ENCODE measurements around the gene C1orf35.

The C1orf35 gene

DNA sequence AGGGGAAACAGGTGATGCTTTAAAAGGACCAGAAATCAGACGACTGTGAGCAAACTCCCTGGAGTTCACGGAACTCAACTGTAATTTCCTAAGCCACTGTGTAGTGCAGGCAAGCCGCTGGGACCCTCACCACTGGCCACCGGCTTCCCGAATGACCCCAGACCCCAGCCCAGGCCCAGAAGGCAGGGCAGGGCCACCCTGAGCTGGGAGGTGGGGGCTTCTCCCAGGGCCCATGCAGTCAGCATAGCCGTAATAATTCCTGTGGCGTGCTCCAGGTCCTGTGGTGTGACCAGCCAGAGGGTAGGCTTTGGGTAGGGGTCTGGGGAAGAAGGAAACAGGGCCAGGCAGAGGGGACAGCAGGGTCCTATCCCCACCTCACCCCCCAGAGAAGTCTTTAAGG is 24.1 kb downstream of the C1orf35 start:
- DNase-seq (ENCODE audit: low read depth), result no peak

- DNase-seq (ENCODE audit: low read depth), result no peak
Measured at GRCh38 chr1:228077565-228078330, 25.4 kb downstream of the C1orf35 start.

DNA sequence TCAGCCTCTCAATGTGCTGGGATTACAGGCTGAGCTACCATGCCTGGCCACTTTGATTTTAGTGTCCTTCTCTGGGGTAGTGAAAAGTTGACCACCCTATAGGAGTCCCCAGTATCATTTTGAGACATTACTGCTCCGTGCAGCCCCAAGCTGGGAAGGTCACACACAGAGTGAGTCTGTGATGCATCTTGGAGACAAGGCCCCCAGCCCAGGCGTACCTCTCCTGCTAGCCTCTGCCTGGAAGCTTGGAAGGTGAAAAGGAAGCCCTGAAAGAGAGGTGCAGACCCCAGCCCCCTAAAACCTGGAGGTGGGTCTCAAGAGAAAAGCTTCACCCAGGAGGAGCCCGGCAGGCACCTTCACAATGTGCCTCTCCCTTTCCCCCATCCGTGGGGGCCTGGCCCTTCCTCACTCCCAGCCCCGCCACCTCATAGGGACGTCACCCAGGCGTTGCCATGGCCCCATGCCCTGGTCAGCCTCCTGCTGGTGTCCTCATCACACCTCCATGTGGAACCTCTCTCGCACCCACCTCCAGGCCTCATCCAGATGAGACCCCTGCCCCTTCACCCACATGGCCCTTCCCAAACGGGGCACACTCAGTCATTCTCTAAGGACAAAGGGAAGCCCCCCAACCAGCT is 26.2 kb downstream of the C1orf35 start:
- no peak for DNase-seq (ENCODE audit: low read depth)

GRCh38 chr1:228075801-228076271 is 27.3 kb downstream of the C1orf35 start:
- DNase-seq (ENCODE audit: low read depth), result no peak

DNA sequence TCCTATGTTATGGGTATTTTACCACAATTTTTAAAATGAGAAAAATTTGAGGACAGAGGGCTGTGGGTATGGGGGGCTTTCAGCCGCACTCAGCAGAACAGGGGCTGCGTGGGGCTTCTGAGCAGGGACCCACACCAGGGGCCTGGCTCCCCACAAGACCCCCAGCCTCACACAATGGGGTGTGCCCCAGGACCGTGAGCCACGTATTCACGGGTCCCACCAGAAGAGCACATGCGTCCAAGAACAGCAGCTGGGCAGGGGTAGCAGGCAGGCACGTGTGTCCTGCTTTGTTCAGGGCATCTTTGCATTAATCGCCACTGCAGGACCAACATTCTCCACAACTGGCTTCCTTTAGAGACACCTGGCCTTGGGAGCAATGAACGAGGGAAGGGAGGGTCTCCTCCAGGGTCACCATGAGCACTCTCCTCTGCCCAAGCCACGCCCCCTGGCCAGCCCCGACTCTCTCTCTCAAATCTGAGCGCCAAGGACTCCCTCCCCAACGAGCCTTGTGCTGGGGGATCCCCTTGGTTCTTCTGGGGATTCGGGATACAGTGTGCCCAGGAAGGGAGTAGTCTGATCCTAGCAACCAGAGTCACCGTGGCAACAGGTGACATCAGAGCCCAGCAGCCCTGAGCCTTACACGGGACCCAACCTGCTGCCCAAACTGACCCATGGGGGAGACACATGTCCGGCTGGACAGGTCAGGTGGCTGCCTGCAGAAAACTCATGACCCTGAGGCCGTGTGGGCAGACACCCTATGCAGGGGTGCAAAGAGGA is 28.0 kb downstream of the C1orf35 start:
- DNase-seq (ENCODE audit: low read depth), result no peak

- no peak for DNase-seq (ENCODE audit: low read depth)
Measured at GRCh38 chr1:228073857-228074545, 29.1 kb downstream of the C1orf35 start.

- no peak for DNase-seq (ENCODE audit: low read depth)
Measured at GRCh38 chr1:228073061-228073856, 29.9 kb downstream of the C1orf35 start.

DNA sequence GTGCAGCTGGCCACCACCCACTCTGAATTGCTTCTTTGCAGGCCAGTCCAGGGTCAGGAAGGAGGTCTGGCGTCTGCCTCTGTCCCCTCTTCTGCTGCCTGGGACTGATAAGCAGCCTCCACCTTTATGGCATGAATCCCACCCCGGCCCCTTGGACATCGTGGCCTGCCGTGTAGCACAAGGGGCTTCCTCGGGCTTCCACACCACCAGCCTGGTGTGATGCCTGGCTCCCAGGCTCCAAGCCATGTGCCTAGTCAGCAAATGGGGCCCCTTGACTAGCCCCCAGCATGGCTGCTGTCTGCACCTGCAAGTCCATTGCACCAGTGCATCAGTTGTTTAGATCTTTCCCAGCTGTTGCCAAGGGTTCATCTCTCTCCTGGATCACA is 30.5 kb downstream of the C1orf35 start:
- DNase-seq (ENCODE audit: low read depth), result no peak

GRCh38 chr1:228071839-228072657 is 31.1 kb downstream of the C1orf35 start:
- DNase-seq (ENCODE audit: low read depth), result no peak

GRCh38 chr1:228070851-228071250 is 32.3 kb downstream of the C1orf35 start:
- DNase-seq (ENCODE audit: low read depth), result no peak

GRCh38 chr1:228070173-228070572 is 33.0 kb downstream of the C1orf35 start:
- no peak for DNase-seq (ENCODE audit: low read depth)

DNA sequence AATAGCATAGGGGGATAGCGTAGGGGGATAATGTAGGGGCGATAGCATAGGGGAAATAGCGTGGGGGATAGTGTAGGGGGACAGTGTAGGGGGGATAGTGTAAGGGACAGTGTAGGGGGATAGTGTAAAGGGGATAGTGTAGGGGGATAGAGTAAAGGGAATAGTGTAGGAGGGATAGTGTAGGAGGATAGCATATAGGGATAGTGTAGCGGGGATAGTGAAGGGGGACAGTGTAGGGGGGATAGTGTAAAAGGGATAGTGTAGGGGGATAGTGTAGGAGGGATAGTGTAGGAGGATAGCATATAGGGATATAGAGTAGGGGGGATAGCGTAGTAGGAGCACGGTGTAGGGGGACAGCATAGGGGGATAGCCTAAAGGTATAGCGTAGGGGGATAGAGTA is 34.8 kb downstream of the C1orf35 start:
- no peak for DNase-seq (ENCODE audit: low read depth)

DNA sequence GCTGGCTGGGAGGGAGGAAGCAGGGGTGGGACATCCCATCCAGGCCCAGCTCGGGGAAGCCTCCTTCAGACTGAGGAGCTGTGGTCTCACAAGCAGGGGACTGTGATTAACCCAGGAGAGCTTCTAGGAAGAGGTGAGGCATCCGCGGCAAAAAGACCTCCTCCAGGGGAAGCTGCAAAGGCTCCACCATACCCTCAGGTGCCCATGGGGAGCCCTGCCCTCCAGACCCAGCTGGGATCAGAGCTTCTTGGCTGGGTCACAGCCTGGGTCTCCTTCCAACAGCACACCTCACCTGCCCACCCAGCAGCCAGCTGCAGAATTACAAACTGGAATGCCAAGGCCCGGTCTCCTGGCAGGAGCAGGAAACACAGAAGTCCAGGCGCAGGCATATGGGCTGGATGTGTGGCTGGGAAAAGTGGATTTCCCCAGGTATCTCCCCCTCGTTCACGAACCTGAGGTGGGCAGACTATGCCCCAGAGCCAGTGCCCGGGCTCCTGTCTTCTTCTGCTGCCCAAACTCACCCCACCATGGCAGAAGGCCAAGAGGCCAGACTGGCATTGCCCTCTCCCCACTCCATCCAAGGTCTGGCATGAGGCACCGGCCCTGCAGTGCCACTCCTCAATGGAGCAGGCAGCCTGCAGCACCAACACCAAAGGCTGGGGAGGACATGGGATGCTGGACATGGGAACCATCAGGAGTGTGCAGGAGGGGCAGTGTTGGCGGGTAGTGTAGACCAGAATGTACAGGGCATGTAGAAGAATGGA is 36.1 kb downstream of the C1orf35 start:
- DNase-seq (ENCODE audit: low read depth), result no peak

DNA sequence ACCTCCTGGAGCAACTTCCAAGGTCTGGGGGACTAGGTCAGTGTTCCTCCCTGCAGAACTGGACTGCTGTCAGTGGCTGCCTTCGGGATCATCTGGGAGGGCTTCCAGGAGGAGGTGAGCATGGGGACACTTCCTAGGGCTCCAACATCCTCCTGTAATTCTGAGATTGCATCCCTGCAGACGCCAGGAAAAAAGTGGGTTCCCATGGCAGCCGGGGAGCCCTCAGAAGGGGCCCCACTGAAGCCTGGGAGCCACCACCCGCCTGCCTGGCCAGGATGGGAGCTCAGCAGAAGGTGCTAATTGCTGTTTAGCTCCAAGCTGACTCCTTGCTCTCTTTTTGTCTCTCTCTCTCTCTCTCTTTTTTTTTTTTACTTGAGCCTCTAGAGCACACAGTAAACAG is 36.7 kb downstream of the C1orf35 start:
- no peak for DNase-seq (ENCODE audit: low read depth)

- no peak for DNase-seq (ENCODE audit: low read depth)
Measured at GRCh38 chr1:228065543-228066347, 37.4 kb downstream of the C1orf35 start.

DNA sequence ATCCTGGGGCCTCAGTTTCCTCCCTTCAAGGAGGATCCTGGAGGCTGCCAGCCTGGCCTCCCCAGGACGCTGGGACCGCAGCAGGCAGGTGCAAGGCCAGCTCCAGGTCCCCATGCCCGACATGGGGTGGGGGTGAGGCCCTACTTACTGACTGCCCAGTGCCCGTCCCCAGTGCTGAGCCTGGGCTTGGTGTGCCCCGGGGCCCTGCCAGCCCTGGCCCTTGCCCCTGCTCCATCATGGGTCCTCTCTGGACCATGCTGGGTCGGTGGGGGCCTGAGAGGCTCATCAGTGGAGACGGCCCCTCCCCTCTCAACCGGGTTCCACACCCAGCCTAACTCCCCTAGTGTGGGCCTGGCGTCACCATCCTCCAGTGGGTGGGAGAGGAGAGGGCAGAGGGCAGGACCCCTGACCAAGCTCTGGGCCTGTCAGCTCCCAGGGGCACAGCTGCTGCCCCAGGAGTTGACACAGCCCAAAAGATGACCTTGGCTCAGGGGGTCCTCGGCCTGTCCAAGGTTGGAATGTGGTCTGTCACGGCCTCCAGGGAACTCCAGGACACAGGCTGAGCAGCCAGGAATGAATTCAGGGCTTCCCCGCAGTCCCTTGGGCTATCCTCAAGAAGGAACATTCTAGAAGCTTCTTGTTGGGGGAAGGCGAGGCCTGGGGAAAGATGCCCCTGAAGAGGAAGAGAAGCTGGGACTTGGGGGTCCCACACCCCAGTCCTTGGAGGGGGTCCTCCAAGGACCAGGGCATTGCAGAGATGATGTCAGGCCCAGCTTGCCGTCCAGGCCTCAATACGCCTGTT is 38.2 kb downstream of the C1orf35 start:
- no peak for DNase-seq (ENCODE audit: low read depth)

- no peak for DNase-seq (ENCODE audit: low read depth)
Measured at GRCh38 chr1:228064296-228064695, 38.8 kb downstream of the C1orf35 start.

Measured in HS-27A (cell line).